ENCODE data around the gene MLXIP.
"Not testable (repeated sequence)": the region's sequence is repeated elsewhere in the genome, so short reads cannot be mapped to it uniquely, and the experiment has no call there.

The MLXIP gene

DNA sequence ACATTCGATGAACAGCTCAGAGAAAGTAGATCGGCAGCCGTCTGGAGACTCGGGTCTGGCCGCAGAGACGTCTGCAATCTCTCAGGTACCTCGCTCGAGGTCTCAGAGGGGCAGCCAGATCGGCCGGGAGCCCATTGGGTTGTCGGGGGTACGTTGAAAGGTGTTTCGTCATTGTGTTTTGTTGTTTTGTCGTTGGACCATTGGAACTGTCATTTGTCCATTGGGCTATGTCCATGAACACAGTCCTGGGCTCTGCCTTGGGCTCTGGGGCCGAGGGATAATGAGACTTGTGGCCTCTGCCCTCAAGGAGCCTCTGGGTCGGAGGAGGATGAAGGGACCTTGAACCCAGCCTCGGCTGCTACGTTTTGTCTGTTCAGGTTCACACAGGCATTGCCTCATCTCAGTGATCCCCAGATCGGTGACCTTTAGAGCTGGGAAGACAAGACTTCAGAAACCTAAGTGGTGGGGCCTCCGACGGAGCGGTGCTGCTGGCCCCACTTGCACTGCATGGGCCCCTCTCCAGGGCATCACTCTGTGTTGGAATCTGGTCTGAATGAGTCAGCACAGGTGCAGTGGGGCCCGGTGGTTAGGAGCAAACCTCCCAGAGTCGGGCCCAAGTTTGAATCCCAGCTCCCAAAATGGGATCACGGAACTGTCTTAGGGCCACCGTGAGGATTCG is 23.6 kb upstream of the MLXIP start:
- DNase-seq, result no peak

- not testable (repeated sequence) for DNase-seq
Observed at GRCh38 chr12:122056406-122056805, 22.1 kb upstream of the MLXIP start.

DNA sequence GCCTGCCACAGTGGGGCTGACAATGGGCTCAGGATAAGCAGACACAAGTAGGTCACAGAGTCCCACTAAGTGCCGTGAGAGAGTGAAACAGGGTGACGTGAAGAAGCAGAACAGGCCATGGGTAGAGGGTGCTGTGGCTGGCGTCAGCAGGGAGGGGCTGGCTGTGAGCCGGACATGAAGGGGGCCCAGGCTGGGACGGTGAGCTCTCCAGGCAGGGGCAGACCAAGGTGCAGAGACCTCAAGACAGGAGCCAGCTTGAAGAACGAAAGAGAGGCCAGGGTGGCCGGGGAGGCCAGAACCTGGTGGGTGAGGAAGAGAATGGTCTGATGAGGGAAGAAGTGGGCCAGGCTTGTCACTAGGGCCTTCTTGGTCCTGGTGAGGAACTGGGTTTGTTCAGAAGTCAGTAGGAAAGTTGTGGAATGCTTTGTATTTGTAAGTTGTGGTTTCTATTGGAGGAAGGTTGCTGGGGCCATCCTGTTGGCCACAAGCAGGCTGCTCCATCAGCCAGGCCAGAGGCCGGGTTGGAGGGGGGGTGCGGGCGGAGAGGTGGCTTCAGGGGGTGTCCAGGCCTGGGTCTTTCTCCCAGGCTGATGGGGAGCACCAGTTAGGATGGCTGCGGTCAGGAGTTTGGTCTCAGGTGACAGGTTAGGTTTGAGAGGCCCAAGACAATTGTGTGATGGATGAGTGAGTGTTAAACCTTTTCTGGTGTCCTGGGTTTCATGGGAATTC is 21.4 kb upstream of the MLXIP start:
- DNase-seq, result no peak

GRCh38 chr12:122057769-122058168 is 20.8 kb upstream of the MLXIP start:
- no peak for DNase-seq

DNA sequence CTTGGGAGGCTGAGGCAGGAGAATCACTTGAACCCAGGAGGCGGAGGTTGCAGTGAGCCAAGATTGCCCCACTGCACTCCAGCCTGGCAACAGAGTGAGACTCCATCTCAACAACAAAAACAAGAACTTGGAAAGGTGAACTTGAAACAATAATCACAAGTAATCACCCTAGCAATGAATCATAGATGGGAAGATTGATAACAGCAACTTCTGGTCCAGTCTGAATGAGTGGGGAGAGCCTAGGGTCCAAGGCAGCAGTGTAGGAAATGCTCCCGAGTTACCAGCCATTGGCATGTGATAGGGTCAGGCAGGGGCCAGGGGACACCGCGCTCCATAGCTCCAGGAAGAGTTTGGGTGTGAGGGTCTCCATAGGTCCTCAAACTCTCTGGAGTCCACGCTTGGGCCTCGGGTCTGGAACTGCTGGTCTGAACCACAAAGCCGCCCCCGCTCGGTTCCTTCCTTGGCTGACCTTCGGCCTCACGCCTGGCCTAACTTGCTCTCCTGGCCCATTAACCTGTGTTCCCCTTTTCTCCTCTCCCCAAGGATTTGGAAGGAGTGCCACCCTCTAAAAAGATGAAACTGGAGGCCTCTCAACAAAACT is 19.9 kb upstream of the MLXIP start:
- no peak for DNase-seq

DNA sequence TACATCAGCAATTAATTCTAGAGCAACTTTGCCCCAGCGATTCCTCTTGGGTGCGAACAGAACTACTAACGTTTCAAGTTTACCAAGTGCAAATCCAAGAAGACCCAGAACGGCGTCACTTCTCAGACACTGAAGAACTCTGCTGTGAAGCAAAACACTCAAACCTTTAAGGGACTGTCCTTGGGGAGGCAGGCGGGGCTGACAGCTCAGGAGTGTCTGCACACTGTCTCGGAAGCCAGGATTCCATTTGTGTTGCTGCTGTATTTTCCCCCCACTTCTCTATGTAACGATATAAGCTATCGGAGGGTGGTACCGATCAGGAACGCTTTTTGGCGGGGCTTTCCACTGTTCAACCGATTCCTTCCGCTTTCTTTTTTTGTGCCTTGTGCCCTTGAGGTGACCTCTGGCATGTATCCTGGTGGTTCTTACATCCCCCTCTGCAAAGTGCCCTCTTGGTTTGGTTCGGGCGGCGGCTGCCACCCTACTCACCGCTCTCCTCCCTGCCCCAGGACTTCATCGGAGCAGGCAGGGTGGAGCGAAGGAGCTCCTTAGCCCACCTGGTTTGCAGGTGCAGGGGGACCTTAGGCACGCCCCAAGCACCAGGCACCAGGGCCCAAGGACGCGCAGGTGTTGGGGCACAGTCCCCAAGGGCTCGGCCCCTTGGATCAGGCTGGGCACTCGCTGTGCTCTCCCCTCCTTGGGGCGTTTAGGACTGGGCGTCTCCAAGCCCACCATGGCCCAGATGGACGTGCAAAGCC is 19.2 kb upstream of the MLXIP start:
- DNase-seq, result no peak

GRCh38 chr12:122060081-122060501 is 18.5 kb upstream of the MLXIP start:
- DNase-seq, result no peak

DNA sequence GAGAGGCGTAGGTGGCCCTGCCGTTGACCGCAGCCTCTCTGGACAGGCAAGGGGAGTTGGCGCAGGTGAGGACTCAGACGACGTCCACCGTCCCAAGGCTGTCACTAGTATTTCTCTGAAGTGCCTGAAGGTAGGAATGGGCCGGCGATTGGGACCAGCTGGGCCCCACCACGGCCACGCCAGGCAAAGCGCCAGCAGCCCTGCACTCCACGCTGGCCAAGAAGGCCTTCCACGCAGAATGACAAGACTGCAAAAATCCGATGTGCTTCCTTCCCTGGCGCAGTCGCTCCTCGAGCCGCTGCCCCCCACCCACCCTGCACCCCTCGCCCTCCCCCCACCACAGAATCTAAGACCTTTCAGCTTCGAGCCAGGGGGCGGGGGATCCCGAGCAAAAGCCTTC is 17.3 kb upstream of the MLXIP start:
- DNase-seq, result no peak

- DNase-seq, result peak in 10 of 51 donors; percentile 7 to 40 (median 22)
Observed at GRCh38 chr12:122062832-122063693, 15.5 kb upstream of the MLXIP start.

- peak in 5 of 51 donors; percentile 14 to 47 (median 32) for DNase-seq
Observed at GRCh38 chr12:122063694-122064024, 14.9 kb upstream of the MLXIP start.

GRCh38 chr12:122064025-122064777 is 14.4 kb upstream of the MLXIP start:
- peak in 47 of 51 donors; percentile 10 to 90 (median 56) for DNase-seq

GRCh38 chr12:122064780-122065588 is 13.6 kb upstream of the MLXIP start:
- DNase-seq, result peak in 4 of 51 donors; percentile 7 to 20 (median 14)

GRCh38 chr12:122067548-122067947 is 11.0 kb upstream of the MLXIP start:
- DNase-seq, result no peak

GRCh38 chr12:122067966-122068365 is 10.6 kb upstream of the MLXIP start:
- DNase-seq, result no peak

DNA sequence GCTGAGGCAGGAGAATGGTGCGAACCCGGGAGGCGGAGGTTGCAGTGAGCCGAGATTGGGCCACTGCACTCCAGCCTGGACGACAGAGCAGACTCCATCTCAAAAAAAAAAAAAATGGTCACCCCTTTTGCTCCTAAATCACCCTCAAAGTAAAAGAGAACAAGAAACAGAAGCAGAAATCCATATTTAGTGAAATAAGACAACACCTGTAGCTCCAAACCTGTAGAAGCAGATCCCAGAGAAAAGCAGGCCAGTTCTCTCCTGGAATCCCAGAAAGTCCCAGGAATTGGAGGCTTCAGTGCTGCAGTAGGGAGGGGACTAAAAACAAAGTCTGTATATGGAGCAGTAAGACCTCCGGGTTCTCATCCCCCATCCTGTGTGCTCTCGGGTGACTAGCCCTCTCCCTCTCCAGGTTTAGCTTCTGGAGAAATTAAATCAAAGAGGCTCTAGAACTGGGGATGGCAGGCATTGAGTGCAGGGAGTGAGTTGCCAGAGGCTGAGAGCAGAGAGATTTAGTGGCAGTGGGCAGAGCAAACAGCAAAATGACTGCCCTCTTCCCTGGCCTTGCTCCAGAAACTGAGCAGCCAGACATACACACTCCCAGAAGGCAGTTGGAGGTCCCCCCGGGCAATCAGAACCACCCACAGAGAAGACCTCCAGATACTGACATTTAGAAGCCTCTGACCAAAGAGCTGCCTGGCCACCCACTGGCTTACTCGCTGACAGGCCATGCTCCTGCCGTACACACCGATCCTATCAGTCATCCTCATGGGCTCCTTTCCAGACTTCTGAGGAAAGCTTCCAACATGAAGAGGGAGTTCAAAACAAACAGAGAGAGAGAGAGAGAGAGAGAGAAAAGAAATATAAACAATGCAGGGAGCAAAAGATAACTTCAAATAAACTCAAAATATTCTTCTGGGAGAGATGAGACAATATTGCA is 6.3 kb upstream of the MLXIP start:
- DNase-seq, result peak in 6 of 51 donors; percentile 7 to 25 (median 16)

GRCh38 chr12:122073815-122074214 is 4.7 kb upstream of the MLXIP start:
- no peak for DNase-seq

DNA sequence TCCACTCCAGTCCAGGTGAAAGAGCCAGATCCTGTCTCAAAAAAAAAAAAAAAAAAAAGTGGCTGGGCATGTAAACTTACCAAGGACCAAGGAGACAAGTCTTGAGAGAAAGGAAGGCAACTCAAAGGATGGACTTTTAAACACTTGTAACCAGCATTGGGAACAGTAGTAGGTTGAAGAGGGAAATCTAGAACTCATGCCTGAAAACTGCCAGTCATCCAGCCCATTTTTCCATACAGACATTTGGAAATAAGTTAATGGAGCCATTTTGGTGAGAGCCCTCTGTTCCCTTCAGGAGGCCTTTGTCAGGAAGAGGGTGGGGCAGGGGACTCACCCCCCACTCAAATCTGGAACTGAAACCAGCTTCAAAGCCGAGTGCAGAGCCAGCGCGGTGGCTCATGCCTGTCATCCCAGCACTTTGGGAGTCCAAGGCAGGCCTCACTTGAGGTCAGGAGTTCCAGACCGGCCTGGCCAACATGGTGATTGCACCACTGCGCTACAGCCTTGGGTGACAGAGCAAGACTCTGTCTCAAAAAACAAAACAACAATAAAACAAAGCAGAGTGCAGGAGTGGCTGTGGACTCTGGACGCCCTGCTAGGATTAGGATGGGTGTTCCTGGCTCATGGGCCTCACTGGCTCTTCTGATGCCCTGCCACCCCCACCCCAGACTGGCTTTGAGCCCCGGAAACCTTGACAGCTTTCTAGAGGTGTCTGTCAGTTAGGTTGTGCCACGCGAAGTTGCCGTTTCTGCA is 1.6 kb upstream of the MLXIP start:
- no peak for DNase-seq

Data from hypothalamus (tissue), 51 donors.